ENCODE measurements around the gene SLC39A1. TPM values are rescaled to one million over a fixed set of nuclear protein-coding genes. Genes with fewer than 3 reads are reported as not detected.
A peak's percentile ranks its signal among the peaks of the same experiment; 100 is the strongest.

SLC39A1 gene
- total and polyA plus RNA-seq, 9 of the 15 experiments (the other 6 are each of a cell fraction or from before 2014, with no cell fraction given) = 9.9 to 81.1 (median 62.7) TPM

DNA sequence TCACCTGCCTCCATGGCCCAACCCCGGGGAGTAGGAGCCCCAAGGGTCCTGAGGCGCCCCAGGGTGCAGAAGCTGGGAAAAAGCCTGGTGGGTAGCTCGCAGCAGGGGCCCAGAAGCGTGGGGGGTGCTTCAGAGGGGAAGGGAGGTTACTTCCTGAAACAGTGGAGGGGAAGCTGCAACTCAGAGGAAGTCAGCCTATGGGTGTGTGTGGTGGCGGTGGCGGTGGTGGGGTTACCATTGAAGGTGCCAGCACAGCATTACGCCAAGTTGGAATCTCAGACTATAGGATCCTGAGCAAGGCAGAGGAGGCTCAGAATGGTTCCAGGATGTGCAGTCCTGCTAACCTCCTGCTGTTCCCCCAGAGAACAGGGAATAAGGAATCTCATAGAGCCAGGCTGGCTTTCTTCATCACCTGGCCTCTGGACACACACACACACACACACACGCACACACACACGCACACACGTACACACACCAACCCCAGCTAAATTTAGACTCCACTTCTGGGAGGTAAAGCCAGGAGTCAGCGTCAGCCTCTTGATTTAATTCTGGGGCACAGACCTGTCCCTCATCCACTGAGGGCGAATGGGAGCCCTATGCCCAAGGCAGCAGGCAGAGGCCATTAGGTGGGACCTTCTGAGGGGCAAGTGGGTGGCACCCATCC lies 18.1 kb downstream of the SLC39A1 start (continued):
- TF ChIP-seq, protein P1, sequence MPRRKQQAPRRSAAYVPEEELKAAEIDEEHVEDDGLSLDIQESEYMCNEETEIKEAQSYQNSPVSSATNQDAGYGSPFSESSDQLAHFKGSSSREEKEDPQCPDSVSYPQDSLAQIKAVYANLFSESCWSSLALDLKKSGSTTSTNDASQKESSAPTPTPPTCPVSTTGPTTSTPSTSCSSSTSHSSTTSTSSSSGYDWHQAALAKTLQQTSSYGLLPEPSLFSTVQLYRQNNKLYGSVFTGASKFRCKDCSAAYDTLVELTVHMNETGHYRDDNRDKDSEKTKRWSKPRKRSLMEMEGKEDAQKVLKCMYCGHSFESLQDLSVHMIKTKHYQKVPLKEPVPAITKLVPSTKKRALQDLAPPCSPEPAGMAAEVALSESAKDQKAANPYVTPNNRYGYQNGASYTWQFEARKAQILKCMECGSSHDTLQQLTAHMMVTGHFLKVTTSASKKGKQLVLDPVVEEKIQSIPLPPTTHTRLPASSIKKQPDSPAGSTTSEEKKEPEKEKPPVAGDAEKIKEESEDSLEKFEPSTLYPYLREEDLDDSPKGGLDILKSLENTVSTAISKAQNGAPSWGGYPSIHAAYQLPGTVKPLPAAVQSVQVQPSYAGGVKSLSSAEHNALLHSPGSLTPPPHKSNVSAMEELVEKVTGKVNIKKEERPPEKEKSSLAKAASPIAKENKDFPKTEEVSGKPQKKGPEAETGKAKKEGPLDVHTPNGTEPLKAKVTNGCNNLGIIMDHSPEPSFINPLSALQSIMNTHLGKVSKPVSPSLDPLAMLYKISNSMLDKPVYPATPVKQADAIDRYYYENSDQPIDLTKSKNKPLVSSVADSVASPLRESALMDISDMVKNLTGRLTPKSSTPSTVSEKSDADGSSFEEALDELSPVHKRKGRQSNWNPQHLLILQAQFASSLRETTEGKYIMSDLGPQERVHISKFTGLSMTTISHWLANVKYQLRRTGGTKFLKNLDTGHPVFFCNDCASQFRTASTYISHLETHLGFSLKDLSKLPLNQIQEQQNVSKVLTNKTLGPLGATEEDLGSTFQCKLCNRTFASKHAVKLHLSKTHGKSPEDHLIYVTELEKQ (CRISPR knock-in tag; IDR thresholded peaks at IDR 0.05) = no peak
- TF ChIP-seq RBFOX2 (IDR thresholded peaks at IDR 0.05; ENCODE audit: low read depth, low read length) (no peak), KDM5B (IDR thresholded peaks at IDR 0.05; ENCODE audit: insufficient replicate concordance, low read depth, low read length) (peak; percentile 1), CBFB (CRISPR knock-in tag; IDR thresholded peaks at IDR 0.05) (no peak), NCOA6 (IDR thresholded peaks at IDR 0.05) (no peak), FOXJ3 (CRISPR knock-in tag; IDR thresholded peaks at IDR 0.05) (no peak), HLTF (IDR thresholded peaks at IDR 0.05) (peak; percentile 75; the same call in 1 of the 2 replicates), MEF2A (IDR thresholded peaks at IDR 0.05; ENCODE audit: control insufficient read depth, low read depth, low read length) (peak; percentile 68; the same call in 1 of the 2 replicates), HMGN3 (IDR thresholded peaks at IDR 0.05; ENCODE audit: borderline replicate concordance, extremely low read depth, insufficient read length, low read depth, low read length) (no peak), IRF2 (CRISPR knock-in tag; IDR thresholded peaks at IDR 0.05) (no peak), L3MBTL2 (IDR thresholded peaks at IDR 0.05) (0 out of 2 replicates have a peak, but pooled peaks have one; percentile 5), LCOR (CRISPR knock-in tag; IDR thresholded peaks at IDR 0.05) (no peak), NR4A1 (CRISPR knock-in tag; IDR thresholded peaks at IDR 0.05) (no peak), NR4A1 (tag; IDR thresholded peaks at IDR 0.05) (no peak), BRCA1 (IDR thresholded peaks at IDR 0.05) (no peak), BRCA1 (CRISPR knock-in tag; IDR thresholded peaks at IDR 0.05) (no peak)
- TF ChIP-seq, protein P2, sequence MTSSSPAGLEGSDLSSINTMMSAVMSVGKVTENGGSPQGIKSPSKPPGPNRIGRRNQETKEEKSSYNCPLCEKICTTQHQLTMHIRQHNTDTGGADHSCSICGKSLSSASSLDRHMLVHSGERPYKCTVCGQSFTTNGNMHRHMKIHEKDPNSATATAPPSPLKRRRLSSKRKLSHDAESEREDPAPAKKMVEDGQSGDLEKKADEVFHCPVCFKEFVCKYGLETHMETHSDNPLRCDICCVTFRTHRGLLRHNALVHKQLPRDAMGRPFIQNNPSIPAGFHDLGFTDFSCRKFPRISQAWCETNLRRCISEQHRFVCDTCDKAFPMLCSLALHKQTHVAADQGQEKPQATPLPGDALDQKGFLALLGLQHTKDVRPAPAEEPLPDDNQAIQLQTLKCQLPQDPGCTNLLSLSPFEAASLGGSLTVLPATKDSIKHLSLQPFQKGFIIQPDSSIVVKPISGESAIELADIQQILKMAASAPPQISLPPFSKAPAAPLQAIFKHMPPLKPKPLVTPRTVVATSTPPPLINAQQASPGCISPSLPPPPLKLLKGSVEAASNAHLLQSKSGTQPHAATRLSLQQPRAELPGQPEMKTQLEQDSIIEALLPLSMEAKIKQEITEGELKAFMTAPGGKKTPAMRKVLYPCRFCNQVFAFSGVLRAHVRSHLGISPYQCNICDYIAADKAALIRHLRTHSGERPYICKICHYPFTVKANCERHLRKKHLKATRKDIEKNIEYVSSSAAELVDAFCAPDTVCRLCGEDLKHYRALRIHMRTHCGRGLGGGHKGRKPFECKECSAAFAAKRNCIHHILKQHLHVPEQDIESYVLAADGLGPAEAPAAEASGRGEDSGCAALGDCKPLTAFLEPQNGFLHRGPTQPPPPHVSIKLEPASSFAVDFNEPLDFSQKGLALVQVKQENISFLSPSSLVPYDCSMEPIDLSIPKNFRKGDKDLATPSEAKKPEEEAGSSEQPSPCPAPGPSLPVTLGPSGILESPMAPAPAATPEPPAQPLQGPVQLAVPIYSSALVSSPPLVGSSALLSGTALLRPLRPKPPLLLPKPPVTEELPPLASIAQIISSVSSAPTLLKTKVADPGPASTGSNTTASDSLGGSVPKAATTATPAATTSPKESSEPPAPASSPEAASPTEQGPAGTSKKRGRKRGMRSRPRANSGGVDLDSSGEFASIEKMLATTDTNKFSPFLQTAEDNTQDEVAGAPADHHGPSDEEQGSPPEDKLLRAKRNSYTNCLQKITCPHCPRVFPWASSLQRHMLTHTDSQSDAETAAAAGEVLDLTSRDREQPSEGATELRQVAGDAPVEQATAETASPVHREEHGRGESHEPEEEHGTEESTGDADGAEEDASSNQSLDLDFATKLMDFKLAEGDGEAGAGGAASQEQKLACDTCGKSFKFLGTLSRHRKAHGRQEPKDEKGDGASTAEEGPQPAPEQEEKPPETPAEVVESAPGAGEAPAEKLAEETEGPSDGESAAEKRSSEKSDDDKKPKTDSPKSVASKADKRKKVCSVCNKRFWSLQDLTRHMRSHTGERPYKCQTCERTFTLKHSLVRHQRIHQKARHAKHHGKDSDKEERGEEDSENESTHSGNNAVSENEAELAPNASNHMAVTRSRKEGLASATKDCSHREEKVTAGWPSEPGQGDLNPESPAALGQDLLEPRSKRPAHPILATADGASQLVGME (CRISPR knock-in tag; IDR thresholded peaks at IDR 0.05) = no peak
- TF ChIP-seq, protein P3, sequence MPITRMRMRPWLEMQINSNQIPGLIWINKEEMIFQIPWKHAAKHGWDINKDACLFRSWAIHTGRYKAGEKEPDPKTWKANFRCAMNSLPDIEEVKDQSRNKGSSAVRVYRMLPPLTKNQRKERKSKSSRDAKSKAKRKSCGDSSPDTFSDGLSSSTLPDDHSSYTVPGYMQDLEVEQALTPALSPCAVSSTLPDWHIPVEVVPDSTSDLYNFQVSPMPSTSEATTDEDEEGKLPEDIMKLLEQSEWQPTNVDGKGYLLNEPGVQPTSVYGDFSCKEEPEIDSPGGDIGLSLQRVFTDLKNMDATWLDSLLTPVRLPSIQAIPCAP (CRISPR knock-in tag; IDR thresholded peaks at IDR 0.05; ENCODE audit: borderline replicate concordance) = 0 out of 2 replicates have a peak, but pooled peaks have one; percentile 47
